Heart left ventricle (tissue), 16 donors: ENCODE data around the gene EVA1C. TPM values are rescaled to one million over a fixed set of nuclear protein-coding genes. Genes with fewer than 3 reads are reported as not detected.
"Not testable (repeated sequence)": the region's sequence is repeated elsewhere in the genome, so short reads cannot be mapped to it uniquely, and the experiment has no call there.

Experiments used
- ATAC-seq, 4 donors: fragments of 200-7000 bp; cut with Tn5 transposase; one replicate each; pipeline ENCODE4 v1.9.1; 2020 to 2022; ENCODE audit warnings: moderate library complexity in 4 of 4, mild to moderate bottlenecking in 3 of 4, moderate number of reproducible peaks in 1 of 4
- DNase-seq, 5 donors: peaks; one replicate each; pipeline ENCODE4 v3.0.0-alpha.2; 2020
- H3K27ac ChIP-seq, 12 donors: fragments of 200-600 bp; sonication (generic) in 4 of 12; one replicate each; pipeline versions ENCODE4 v1.5.0 to v1.8.0; 2016 to 2022; ENCODE audit warnings: mild to moderate bottlenecking in 2 of 12
- H3K27me3 ChIP-seq, 9 donors: fragments of 200-600 bp; sonication (generic) in 2 of 9; one replicate each; pipeline versions ENCODE4 v1.5.1 to v1.8.0; 2016 to 2022; ENCODE audit warnings: mild to moderate bottlenecking in 3 of 9
- H3K36me3 ChIP-seq, 9 donors: fragments of 200-600 bp; sonication (generic) in 2 of 9; one replicate each; pipeline versions ENCODE4 v1.5.0 to v1.8.0; 2018 to 2022; ENCODE audit warnings: mild to moderate bottlenecking in 2 of 9
- H3K4me1 ChIP-seq, 12 donors: fragments of 200-600 bp; sonication (generic) in 4 of 12; one replicate each; pipeline versions ENCODE4 v1.5.0 to v1.8.0; 2016 to 2022; ENCODE audit warnings: mild to moderate bottlenecking in 3 of 12
- H3K4me3 ChIP-seq, 12 donors: fragments of 200-600 bp; sonication (generic) in 4 of 12; one replicate each; pipeline versions ENCODE4 v1.5.0 to v1.8.0; 2017 to 2022; ENCODE audit warnings: mild to moderate bottlenecking in 9 of 12, moderate library complexity in 4 of 12
- H3K9me3 ChIP-seq, 12 donors: fragments of 200-600 bp; sonication (generic) in 4 of 12; one replicate each; pipeline versions ENCODE4 v1.5.0 to v1.8.0; 2016 to 2022; ENCODE audit warnings: mild to moderate bottlenecking in 1 of 12
- CTCF ChIP-seq, 12 donors: fragments of 200-600 bp; sonication (generic) in 4 of 12; IDR thresholded peaks; one replicate each; pipeline versions ENCODE4 v1.5.0 to v1.8.0; 2018 to 2022; ENCODE audit warnings: antibody characterized with exemption in 12 of 12, mild to moderate bottlenecking in 5 of 12
- POLR2A ChIP-seq, 2 donors: fragments of 450-650 bp; IDR thresholded peaks; one replicate each; pipeline ENCODE4 v1.6.1; 2017; ENCODE audit warnings: antibody characterized with exemption in 2 of 2, mild to moderate bottlenecking in 2 of 2, moderate library complexity in 2 of 2
- WGBS, 4 donors: extraction: QIAGEN DNeasy Blood & Tissue Kit in 2 of 4; methylation state at CpG; one replicate each; pipeline versions ENCODE4 v1.1.5 to v1.1.7; 2013 to 2018; 5-methylcytosine and 5-hydroxymethylcytosine counted together
- intact Hi-C, 10 donors: fragments of 100-400 bp; cut with DNase I; formaldehyde crosslinking; loops; one replicate each; pipeline versions ENCODE4 v1.11.1 to v1.14.2; 2022
- polyA plus RNA-seq, 2 donors: library from polyadenylated mRNA; stranded (reverse); fragments of 200-250 nt; gene quantifications; one replicate each; pipeline ENCODE4 v1.2.3, GENCODE V29; 2013
- total RNA-seq, 9 donors: library from RNA; depleted of rRNA in 2 of 9; stranded (reverse); fragments of >200 nt in 2 of 9; fragmentation: NEBNext Ultra II Directional in 3 of 9; extraction: Animal tissue kit (Norgen Biotek cat#: 25700) in 3 of 9; gene quantifications; one replicate each; pipeline versions ENCODE4 v1.1.0 to v1.2.4, GENCODE V29; 2016 to 2023
- donor health status: ischemic (EF 13 %, LVEDD 7.1; RV severe dilation, severe dysfunction).
- donor health status: healthy with polysubstance abuse.
- donor health status: DM: no; HTN: yes; CAD: no.
- donor health status: DM: no; HTN: no; CAD: no.
- donor health status: ischemic (EF 25% LVEDD 6.9; RV normal size, moderate dysfunction).
- donor health status: ischemic (EF 25% LVEDD 5.7; RV mildly dilated, moderate dysfunction).
- donor health status: healthy.
- donor health status: DM: yes; HTN: yes; CAD: no.
- donor health status: ischemic (EF 35%, LVEDD 5.7; RV mildly dilated, moderate dysfunction).
- donor health status: nonischemic (EF 11% LVEDD 7.7; RV severe dilation, severe dysfunction).
- donor health status: DM: yes; HTN: yes; CAD: no.
- donor health status: PGD.
- donor health status: ischemic (EF 29% LVEDD 5.4; RV normal size, mild dysfunction).
- donor health status: nonischemic (EF 23%, LVEDD 6.1; RV moderate dilation, normal function).

EVA1C gene
- total and polyA plus RNA-seq, 11 donors, result 10.1 to 44.4 (median 19.7) TPM

- intact Hi-C loops, result loop anchor here in 5 of 10 donors (5.0 to 10.0 kb wide), 2 partner anchors 85 to 87 kb away; partner anchors contain the start of gene EVA1C (in 5 of the 5)
- peak in 3 of 5 donors; percentile 53 to 74 (median 60) for DNase-seq
- H3K4me1 ChIP-seq, result peaks cover 6 to 40% (median 28%) of the 10 kb centered on the region in 12 donors
- H3K4me3 ChIP-seq, result no peak overlapping the region
- no peaks in the 10 kb centered on the region for H3K9me3 ChIP-seq
- H3K27me3 ChIP-seq, result no peaks in the 10 kb centered on the region
- H3K36me3 ChIP-seq, result peaks cover 0 to 61% (median 29%) of the 10 kb centered on the region in 9 donors
- H3K27ac ChIP-seq, result peak overlapping the region in 11 of 12 donors; percentile 44 to 81 (median 75)
- peak; percentile 64 to 86 (median 80) for ATAC-seq
- WGBS, 4 donors, result 23 to 28% (median 26%) methylated on average over 14 of the region's 14 CpGs
- TF ChIP-seq POLR2A (IDR thresholded peaks at IDR 0.05), result no peak
- TF ChIP-seq CTCF (IDR thresholded peaks at IDR 0.05), result peak in 5 of 12 donors; percentile 8 to 31 (median 14)
Observed at GRCh38 chr21:32499249-32500055, 86.9 kb downstream of the EVA1C start.

- H3K4me3 ChIP-seq, H3K27ac ChIP-seq, H3K27me3 ChIP-seq, H3K9me3 ChIP-seq, ATAC-seq, DNase-seq, intact Hi-C loops: not testable (repeated sequence)
- 95 to 98% (median 97%) methylated on average over 7 of the region's 7 CpGs for WGBS, 4 donors
- peaks cover 0 to 58% (median 40%) of the 10 kb centered on the region in 9 donors for H3K36me3 ChIP-seq
- H3K4me1 ChIP-seq, result peaks cover 6 to 35% (median 23%) of the 10 kb centered on the region in 12 donors
Observed at GRCh38 chr21:32503641-32504040, 91.1 kb downstream of the EVA1C start.

- peaks cover 0 to 18% (median 10%) of the 10 kb centered on the region in 12 donors for H3K4me1 ChIP-seq
- H3K27me3 ChIP-seq, intact Hi-C loops, H3K27ac ChIP-seq, DNase-seq, H3K9me3 ChIP-seq, H3K4me3 ChIP-seq, ATAC-seq: not testable (repeated sequence)
- peaks cover 0 to 64% (median 46%) of the 10 kb centered on the region in 9 donors for H3K36me3 ChIP-seq
- WGBS, 4 donors, result 82 to 97% (median 92%) methylated on average over 3 of the region's 3 CpGs
Observed at GRCh38 chr21:32505767-32506166, 93.3 kb downstream of the EVA1C start.

- Histone ChIP-seq H3K4me1 (peaks cover 0 to 17% (median 10%) of the 10 kb centered on the region in 12 donors), H3K36me3 (peaks cover 0 to 66% (median 51%) of the 10 kb centered on the region in 9 donors)
- DNase-seq, H3K4me3 ChIP-seq, H3K9me3 ChIP-seq, H3K27me3 ChIP-seq, intact Hi-C loops, H3K27ac ChIP-seq, ATAC-seq: not testable (repeated sequence)
- 82 to 100% (median 95%) methylated on average over 5 to 7 of the region's 7 CpGs for WGBS, 4 donors
Observed at GRCh38 chr21:32506411-32506965, 94.0 kb downstream of the EVA1C start.

- intact Hi-C loops, result no loop called here
- Histone ChIP-seq H3K9me3 (no peaks in the 10 kb centered on the region), H3K27ac (no peak overlapping the region), H3K27me3 (no peaks in the 10 kb centered on the region), H3K36me3 (peaks cover 0 to 66% (median 56%) of the 10 kb centered on the region in 9 donors), H3K4me1 (peaks cover 0 to 17% (median 10%) of the 10 kb centered on the region in 12 donors), H3K4me3 (no peak overlapping the region)
- peak in 3 of 4 donors; percentile 24 to 55 (median 47) for ATAC-seq
- TF ChIP-seq CTCF (IDR thresholded peaks at IDR 0.05), result no peak
- TF ChIP-seq POLR2A (IDR thresholded peaks at IDR 0.05), result no peak
- 92 to 95% (median 92%) methylated on average over 16 of the region's 16 CpGs for WGBS, 4 donors
- DNase-seq, result no peak
Observed at GRCh38 chr21:32507342-32507919, 94.9 kb downstream of the EVA1C start.

- H3K27me3 ChIP-seq, intact Hi-C loops, H3K4me3 ChIP-seq, H3K9me3 ChIP-seq, DNase-seq: not testable (repeated sequence)
- WGBS, 4 donors, result 49 to 71% (median 57%) methylated on average over 4 of the region's 4 CpGs
- Histone ChIP-seq H3K4me1 (peaks cover 0 to 17% (median 10%) of the 10 kb centered on the region in 12 donors), H3K36me3 (peaks cover 0 to 65% (median 51%) of the 10 kb centered on the region in 9 donors), H3K27ac (peak overlapping the region in 7 of 12 donors; percentile 20 to 54 (median 41))
- ATAC-seq, result peak in 1 of 4 donors; percentile 39
Observed at GRCh38 chr21:32508036-32508435, 95.5 kb downstream of the EVA1C start.
